ACHN (cell line): Measurements from ENCODE around the gene GOLT1A.
A peak's percentile ranks its signal among the peaks of the same experiment; 100 is the strongest.
"Not testable (repeated sequence)": the region's sequence is repeated elsewhere in the genome, so short reads cannot be mapped to it uniquely, and the experiment has no call there.

ENCODE experiments used
- DNase-seq: peaks from one replicate; pipeline ENCODE4 v3.0.0-alpha.2; 2015
- in situ Hi-C: cut with HindIII; loops from 2 replicates; pipeline ENCODE4 v1.10.0; 2017; ENCODE audit warnings: low sequenced_read_pairs, low pct_ligation_motif_present, low pct_unique_long_range_greater_than_20kb

The GOLT1A gene

GRCh38 chr1:204250428-204251030 lies 36.7 kb upstream of the GOLT1A start:
- DNase-seq = no peak
- in situ Hi-C loops = no loop called here

DNA sequence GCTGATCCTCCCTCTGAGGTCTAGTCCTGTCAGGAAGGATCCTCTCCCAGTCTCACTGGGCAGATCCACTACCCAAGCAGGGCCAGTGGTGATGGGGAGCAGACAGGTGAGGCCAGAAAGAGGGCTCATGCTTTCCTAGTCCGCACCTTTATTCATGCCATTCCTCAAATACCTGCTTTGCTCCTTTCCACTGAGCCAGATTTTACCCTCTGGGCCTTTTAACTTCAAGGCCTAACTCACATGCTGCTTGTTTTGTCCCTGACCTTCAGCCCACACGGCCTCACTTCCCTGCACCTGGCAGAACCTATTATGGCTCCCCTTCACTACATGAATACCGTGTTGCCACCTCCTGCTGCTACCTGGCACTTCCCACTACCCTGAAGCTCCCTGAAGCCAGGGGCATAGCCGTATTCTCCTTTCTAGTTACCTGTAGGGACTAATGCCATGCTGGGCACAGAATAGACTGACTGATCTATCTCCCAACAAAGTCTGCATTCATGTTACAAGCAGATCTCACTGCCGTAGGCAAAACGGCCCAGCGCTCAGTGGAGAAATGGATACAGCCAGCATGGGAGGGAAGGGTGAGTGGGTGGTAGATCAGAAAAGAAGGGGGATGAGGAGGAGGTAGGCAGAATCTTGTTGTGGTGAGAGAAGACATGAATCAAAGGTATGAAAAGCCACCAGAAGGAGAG lies 36.1 kb upstream of the GOLT1A start:
- DNase-seq = no peak
- in situ Hi-C loops = no loop called here

GRCh38 chr1:204248954-204249353 lies 35.2 kb upstream of the GOLT1A start:
- no peak for DNase-seq
- in situ Hi-C loops = no loop called here

GRCh38 chr1:204246876-204247275 lies 33.1 kb upstream of the GOLT1A start:
- in situ Hi-C loops = no loop called here

DNA sequence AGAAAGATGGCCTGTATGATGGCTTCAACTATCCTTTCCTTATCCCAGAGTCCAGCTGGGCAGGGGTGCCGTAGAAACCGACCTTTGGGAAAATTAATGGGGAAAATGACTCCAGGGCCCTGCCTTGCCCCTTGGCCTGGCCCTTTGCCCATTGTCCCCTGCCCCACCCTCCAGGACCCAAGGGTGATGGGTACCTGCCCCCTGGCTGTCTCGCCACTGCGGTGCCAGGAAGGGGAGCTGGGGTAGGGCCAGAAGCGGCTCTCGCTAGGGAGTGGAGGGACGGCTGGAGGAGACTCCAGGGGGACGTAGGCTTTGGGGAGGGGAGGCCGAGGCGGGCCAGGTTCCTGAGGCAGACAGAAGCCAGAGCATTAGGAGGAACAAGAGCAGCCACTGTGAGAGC lies 29.1 kb upstream of the GOLT1A start:
- no peak for DNase-seq
- in situ Hi-C loops = no loop called here

More at GRCh38 chr1:204246876-204247275, 33.1 kb upstream of the GOLT1A start:
- DNase-seq = no peak

DNA sequence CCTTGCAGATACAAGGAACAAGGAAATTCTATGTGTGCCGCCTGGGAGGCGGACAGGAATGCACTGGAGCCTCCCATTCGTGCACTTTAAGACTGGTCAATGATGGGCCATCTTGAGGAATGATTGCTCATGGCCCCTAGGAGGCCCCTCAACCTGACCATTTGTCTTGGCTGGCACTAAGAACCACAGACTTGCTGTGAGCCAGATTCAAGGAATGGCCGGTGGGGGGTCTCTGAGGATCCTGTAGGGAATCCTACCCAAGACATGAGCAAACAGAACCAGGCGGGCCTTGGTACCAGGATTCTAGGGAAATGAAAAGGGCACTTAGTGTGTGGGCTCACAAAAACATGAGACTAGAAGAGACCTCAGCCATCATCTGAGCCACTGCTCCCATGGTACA lies 28.1 kb upstream of the GOLT1A start:
- DNase-seq = no peak
- in situ Hi-C loops = no loop called here

GRCh38 chr1:204241050-204241449 lies 27.3 kb upstream of the GOLT1A start:
- in situ Hi-C loops = no loop called here
- peak; percentile 23 for DNase-seq

DNA sequence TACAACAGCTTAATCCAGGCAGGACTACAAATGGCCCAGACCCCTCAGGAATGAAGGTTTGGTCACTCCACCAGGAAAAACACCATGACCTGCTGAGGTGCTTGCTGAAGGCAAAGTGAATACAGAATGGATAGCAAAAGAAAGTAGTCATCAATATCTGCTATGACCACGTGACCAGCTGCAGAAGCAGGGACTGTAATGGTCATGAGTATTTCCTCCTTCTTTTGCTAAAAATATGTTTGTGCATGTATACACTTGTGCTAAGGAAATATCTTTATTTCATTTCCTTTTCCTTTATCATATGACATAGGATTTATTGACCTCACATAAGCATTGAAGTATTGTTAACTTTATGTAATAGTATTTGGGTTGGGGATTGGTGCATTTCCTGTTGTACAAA lies 26.4 kb upstream of the GOLT1A start:
- DNase-seq = no peak
- in situ Hi-C loops = no loop called here

- DNase-seq, in situ Hi-C loops: not testable (repeated sequence)
These were observed 25.6 kb upstream of the GOLT1A start for GRCh38 chr1:204239401-204239800.

DNA sequence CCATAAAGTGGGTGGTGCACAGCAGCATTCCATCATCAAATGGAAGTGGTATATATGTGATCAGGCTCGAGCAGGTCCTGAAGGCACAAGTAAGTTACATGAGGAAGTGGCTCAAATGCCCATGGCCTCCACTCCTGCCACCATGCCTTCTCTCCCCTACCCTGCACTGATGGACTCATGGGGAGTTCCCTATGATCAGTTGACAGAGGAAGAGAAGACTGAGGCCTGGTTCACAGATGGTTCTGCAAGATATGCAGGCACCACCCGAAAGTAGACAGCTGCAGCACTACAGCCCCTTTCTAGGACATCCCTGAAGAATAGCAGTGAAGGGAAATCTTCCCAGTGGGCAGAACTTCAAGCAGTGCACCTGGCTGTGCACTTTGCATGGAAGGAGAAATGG lies 24.7 kb upstream of the GOLT1A start:
- DNase-seq, in situ Hi-C loops: not testable (repeated sequence)

- in situ Hi-C loops, DNase-seq: not testable (repeated sequence)
These were observed 23.7 kb upstream of the GOLT1A start for GRCh38 chr1:204237515-204237914.

DNA sequence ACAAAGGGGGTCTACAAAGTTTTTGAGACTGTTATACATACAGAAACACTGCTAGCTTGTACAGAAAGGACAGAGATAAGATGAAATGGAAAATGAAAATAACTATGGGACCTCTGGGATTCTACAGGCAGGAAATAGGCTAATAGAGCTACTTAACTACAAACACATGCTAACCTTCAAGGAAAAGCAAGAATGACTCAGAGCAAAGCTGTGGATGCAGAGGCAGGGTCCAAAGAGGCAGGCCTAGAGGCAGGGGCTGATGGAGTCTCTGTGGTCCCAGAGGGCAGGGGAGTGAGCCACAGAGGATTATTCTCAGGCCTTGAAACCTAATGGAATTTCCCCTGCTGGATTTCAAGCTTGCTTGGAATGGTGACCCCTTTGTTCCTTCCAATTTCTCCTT lies 18.7 kb upstream of the GOLT1A start:
- no peak for DNase-seq
- in situ Hi-C loops = no loop called here

DNA sequence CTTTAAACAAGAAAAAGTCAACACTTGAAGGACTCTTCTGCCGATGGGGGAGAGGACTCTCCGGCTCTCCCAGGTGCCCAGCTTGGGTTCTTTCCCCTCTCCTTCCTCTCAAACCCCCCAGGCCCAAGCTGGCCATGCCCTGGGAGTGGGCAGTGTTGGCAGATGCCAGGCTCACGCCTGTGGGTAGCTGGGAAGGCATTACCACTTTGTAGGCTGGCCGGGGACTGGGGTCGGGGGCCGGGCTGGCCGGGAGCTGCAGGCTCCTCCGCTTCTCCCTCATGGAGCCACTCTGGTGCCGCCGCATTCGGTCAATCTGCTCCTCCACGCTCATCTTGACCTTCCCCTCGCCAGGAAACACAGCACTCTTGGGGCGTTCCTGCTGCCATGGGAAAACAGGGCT lies 16.4 kb upstream of the GOLT1A start:
- no peak for DNase-seq
- in situ Hi-C loops = no loop called here

- no peak for DNase-seq
- in situ Hi-C loops = no loop called here
These were observed 15.1 kb upstream of the GOLT1A start for GRCh38 chr1:204228896-204229295.

- in situ Hi-C loops = no loop called here
- DNase-seq = no peak
These were observed 14.4 kb upstream of the GOLT1A start for GRCh38 chr1:204227996-204228785.

GRCh38 chr1:204227351-204227750 lies 13.6 kb upstream of the GOLT1A start:
- in situ Hi-C loops = no loop called here
- no peak for DNase-seq

GRCh38 chr1:204225841-204226735 lies 12.3 kb upstream of the GOLT1A start:
- DNase-seq = no peak

GRCh38 chr1:204224655-204225054 lies 10.9 kb upstream of the GOLT1A start:
- DNase-seq = no peak
- in situ Hi-C loops = no loop called here

More at GRCh38 chr1:204225841-204226735, 12.3 kb upstream of the GOLT1A start:
- in situ Hi-C loops = no loop called here
